GM12801 (cell line): Measurements from ENCODE around the gene EREG.

ENCODE experiments used
- TF ChIP-seq, protein P1 (sequence below): IDR thresholded peaks from one replicate; pipeline ENCODE4 v1.5.1; 2011; ENCODE audit warnings: control low read depth; ENCODE audit not compliant: insufficient read length; ENCODE audit errors: extremely low read depth

Gene EREG, protein sequence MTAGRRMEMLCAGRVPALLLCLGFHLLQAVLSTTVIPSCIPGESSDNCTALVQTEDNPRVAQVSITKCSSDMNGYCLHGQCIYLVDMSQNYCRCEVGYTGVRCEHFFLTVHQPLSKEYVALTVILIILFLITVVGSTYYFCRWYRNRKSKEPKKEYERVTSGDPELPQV

GRCh38 chr4:74364652-74365491, at the start of gene EREG:
Gene EREG, plus strand, starts transcription at chr4:74365145. Its CDS starts 164 bp downstream, at chr4:74365309.
- TF ChIP-seq, protein P1, sequence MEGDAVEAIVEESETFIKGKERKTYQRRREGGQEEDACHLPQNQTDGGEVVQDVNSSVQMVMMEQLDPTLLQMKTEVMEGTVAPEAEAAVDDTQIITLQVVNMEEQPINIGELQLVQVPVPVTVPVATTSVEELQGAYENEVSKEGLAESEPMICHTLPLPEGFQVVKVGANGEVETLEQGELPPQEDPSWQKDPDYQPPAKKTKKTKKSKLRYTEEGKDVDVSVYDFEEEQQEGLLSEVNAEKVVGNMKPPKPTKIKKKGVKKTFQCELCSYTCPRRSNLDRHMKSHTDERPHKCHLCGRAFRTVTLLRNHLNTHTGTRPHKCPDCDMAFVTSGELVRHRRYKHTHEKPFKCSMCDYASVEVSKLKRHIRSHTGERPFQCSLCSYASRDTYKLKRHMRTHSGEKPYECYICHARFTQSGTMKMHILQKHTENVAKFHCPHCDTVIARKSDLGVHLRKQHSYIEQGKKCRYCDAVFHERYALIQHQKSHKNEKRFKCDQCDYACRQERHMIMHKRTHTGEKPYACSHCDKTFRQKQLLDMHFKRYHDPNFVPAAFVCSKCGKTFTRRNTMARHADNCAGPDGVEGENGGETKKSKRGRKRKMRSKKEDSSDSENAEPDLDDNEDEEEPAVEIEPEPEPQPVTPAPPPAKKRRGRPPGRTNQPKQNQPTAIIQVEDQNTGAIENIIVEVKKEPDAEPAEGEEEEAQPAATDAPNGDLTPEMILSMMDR = no peak

GRCh38 chr4:74315376-74315775, 49.6 kb upstream of the EREG start:
- TF ChIP-seq, protein P1 = no peak

- TF ChIP-seq, protein P1 = no peak
Observed at GRCh38 chr4:74316397-74316796, 48.5 kb upstream of the EREG start.

DNA sequence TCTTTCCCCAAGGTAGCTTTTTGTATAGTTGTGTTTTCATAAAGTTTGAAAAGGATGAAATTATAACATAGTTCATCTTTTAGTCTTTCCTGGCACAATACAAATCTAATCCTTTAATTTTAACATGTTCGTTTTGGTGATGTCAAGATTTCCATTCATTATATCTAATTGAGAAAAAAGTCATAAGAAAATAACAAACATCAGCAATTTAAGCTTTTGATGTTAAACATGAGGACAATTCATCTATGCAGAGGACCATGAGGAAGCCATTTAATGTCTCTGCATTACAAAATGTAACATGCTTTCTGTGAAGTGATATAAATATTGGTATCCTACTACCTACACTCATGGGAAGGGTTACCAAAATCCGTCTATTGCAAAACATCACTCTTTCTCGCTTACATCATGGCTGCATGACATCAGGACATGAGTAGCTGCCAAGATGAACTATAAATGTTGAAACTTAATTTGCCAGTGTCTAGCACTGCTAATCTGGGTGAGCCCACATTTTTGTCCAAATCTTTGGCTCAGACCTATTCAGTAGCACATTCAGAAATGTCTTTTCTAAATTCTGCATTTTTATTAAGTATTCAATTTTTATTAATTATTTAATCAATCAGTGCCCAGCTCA, 47.2 kb upstream of the EREG start:
- TF ChIP-seq, protein P1 = no peak

DNA sequence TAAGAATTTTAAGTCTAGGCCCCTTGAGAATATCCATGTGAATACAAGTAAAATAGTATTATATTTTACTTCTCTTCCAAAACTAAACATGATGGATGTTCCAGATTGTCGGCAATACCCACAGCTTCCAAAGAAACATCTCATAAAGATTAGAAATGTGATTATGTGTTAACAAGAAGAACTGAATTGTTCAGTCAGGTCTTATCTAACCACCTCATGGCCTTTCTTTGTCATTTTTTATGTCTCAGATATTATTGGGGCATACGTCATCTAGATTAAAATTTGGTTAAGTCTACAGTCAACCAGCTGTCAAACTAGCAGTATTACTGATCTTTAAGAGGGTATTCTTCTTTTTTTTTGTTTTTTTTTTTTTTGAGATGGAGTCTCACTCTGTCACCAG, 46.7 kb upstream of the EREG start:
- TF ChIP-seq, protein P1 = no peak

DNA sequence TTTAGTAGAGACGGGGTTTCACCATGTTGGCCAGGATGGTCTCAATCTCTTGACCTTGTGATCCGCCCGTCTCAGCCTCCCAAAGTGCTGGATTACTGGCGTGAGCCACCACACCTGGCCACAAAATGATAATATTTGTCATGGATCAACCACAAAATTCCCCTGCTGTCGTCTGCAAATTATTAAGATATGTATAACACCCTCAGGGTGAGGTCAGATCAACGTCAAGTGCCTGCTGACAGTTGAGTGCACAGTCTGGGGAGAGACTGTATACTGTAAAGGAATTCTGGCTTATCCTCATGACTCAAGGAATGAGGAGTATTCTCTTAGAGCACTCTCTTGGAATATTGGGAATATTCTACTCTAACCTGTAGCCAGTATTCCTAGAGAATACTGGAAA, 45.5 kb upstream of the EREG start:
- TF ChIP-seq, protein P1 = no peak

- TF ChIP-seq, protein P1 = no peak
Observed at GRCh38 chr4:74320559-74321118, 44.3 kb upstream of the EREG start.
